ENCODE results near the gene PTPN1.

GRCh38 chr20:50571466-50571865, 61.3 kb downstream of the PTPN1 start:
- no peak for TF ChIP-seq TAF1 (IDR thresholded peaks at IDR 0.05; ENCODE audit: borderline replicate concordance, insufficient read depth, low read length)
- no peak for TF ChIP-seq POLR2AphosphoS5 (IDR thresholded peaks at IDR 0.05; ENCODE audit: low read depth, low read length)
- TF ChIP-seq REST (IDR thresholded peaks at IDR 0.05; ENCODE audit: insufficient read depth in 1 of 2, low read depth in 2 of 2, low read length in 2 of 2): no peak
